SU-DHL-6 (cell line): ENCODE measurements around the gene SLF2.

Source experiments
- CTCF ChIP-seq: fragments of 200-600 bp; sonication (generic); IDR thresholded peaks from one replicate; pipeline ENCODE4 v1.5.1; 2017; ENCODE audit warnings: antibody characterized with exemption, mild to moderate bottlenecking, low read length, moderate library complexity; ENCODE audit not compliant: insufficient read depth, poor library complexity, severe bottlenecking
- EZH2phosphoT487 ChIP-seq: fragments of 200-600 bp; sonication (generic), shearing (Covaris generic); conservative IDR thresholded peaks from 2 replicates; pipeline ENCODE4 v1.6.1; 2018; ENCODE audit warnings: mild to moderate bottlenecking, antibody characterized with exemption, low read length, moderate library complexity, mixed read lengths

GRCh38 chr10:100866575-100867098 lies 46.1 kb upstream of the SLF2 start:
- TF ChIP-seq EZH2phosphoT487 (no peak), CTCF (no peak)
